22Rv1 (cell line): Measurements from ENCODE around the gene HAUS7.

Experiments
- ZFX ChIP-seq: fragments of 450-650 bp; IDR thresholded peaks from 2 replicates; pipeline ENCODE4 v1.6.1; 2017; ENCODE audit warnings: antibody characterized with exemption, borderline replicate concordance
- TF ChIP-seq, protein P1 (sequence below): fragments of 450-650 bp; IDR thresholded peaks from 2 replicates; pipeline ENCODE4 v1.5.1; 2017; ENCODE audit warnings: mild to moderate bottlenecking

DNA sequence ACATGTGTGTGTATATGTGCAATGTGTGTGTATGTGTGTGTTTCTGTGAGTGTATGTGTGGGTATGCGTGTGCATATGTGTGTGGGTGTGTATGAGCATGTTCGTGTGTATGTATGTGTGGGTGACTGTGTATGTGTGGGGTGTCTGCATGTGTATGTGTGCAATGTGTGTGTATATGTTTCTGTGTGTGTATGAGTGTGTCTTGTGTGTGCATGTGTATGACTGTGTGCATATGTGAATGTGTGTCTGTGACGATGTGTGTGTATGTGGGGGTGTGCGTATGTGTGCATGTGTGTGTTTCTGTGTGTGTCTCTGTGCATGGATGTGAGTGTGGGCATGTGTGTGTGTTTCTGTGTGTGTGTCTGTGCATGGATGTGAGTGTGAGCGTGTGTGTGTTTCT lies 42.9 kb upstream of the HAUS7 start:
- TF ChIP-seq, protein P1, sequence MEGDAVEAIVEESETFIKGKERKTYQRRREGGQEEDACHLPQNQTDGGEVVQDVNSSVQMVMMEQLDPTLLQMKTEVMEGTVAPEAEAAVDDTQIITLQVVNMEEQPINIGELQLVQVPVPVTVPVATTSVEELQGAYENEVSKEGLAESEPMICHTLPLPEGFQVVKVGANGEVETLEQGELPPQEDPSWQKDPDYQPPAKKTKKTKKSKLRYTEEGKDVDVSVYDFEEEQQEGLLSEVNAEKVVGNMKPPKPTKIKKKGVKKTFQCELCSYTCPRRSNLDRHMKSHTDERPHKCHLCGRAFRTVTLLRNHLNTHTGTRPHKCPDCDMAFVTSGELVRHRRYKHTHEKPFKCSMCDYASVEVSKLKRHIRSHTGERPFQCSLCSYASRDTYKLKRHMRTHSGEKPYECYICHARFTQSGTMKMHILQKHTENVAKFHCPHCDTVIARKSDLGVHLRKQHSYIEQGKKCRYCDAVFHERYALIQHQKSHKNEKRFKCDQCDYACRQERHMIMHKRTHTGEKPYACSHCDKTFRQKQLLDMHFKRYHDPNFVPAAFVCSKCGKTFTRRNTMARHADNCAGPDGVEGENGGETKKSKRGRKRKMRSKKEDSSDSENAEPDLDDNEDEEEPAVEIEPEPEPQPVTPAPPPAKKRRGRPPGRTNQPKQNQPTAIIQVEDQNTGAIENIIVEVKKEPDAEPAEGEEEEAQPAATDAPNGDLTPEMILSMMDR = no peak
- TF ChIP-seq ZFX = no peak
